HepG2 (cell line): Measurements from ENCODE around the gene HDAC4. TPM values are rescaled to one million over a fixed set of nuclear protein-coding genes. Genes with fewer than 3 reads are reported as not detected.

Experiments used
- ATAC-seq: fragments of 200-7000 bp; cut with Tn5 transposase; 3 replicates; pipeline ENCODE4 v1.9.1; 2020; ENCODE audit warnings: mild to moderate bottlenecking, moderate library complexity
- BruUV-seq: library from RNA; stranded (reverse); fragments of 400-500 nt; replicated peaks from 2 replicates; lab custom pipeline; 2021; lab: Mats Ljungman, UMichigan
- CTCF ChIA-PET: fragments of 300-600 bp; formaldehyde crosslinking; extraction: SDS; loops from one replicate; lab custom pipeline; 2021; ENCODE audit warnings: low total read pairs, inconsistent platforms, low intra/inter-chr PET ratio; lab: Yijun Ruan, JAX
- POLR2A ChIA-PET: fragments of 350-600 bp; sonication (Branson Sonifier 250); formaldehyde crosslinking; loops from one replicate; lab custom pipeline; 2020; ENCODE audit warnings: antibody characterized with exemption, inconsistent platforms; lab: Yijun Ruan, JAX
- DNase-seq: peaks from one replicate; pipeline ENCODE4 v3.0.0-alpha.2; 2015; ENCODE audit warnings: low spot score
- FAIRE-seq: peaks from 3 replicates; lab custom pipeline; 2011; peaks lifted over from hg19 to GRCh38; lab: Jason Lieb, UNC
- H2AFZ ChIP-seq: one replicate; pipeline ENCODE4 v1.6.1; 2011; ENCODE audit warnings: low read length, inconsistent platforms
- H3K27ac ChIP-seq: fragments of 300-600 bp; 3 replicates; pipeline ENCODE4 v1.8.0; 2011; ENCODE audit warnings: mixed run types, mild to moderate bottlenecking, mixed read lengths, low read length, inconsistent platforms; ENCODE audit not compliant: insufficient read depth; ENCODE audit errors: extremely low read length
- H3K27me3 ChIP-seq, 2 experiments: fragments of 200-600 bp in 1 of 2; 2 replicates in 1 of 2; 3 replicates in 1 of 2; pipeline versions ENCODE4 v1.6.0 to v1.8.0; 2011; ENCODE audit warnings: low read length in 2 of 2, mild to moderate bottlenecking in 2 of 2, moderate library complexity in 2 of 2, inconsistent platforms in 1 of 2; ENCODE audit not compliant: insufficient read depth in 2 of 2, control insufficient read depth in 1 of 2
- H3K36me3 ChIP-seq, 2 experiments: fragments of 200-600 bp in 1 of 2; replicated peaks in 1 of 2; 2 replicates in 1 of 2; 3 replicates in 1 of 2; pipeline versions ENCODE4 v1.5.1 to v1.8.0; 2011; ENCODE audit warnings: low read length in 2 of 2, inconsistent platforms in 1 of 2; ENCODE audit not compliant: insufficient read depth in 2 of 2, control insufficient read depth in 1 of 2
- H3K4me1 ChIP-seq: 2 replicates; pipeline ENCODE4 v1.5.1; 2012; ENCODE audit warnings: low read length, inconsistent platforms; ENCODE audit not compliant: insufficient read depth
- H3K4me2 ChIP-seq: 2 replicates; pipeline ENCODE4 v1.6.0; 2011; ENCODE audit warnings: low read depth, low read length, inconsistent platforms
- H3K4me3 ChIP-seq, 3 experiments: fragments of 200-600 bp in 1 of 3; sonication (generic), shearing (Covaris generic) in 1 of 3; replicated peaks in 1 of 3; 2 replicates each; pipeline ENCODE4 v1.5.1; 2011 to 2016; ENCODE audit warnings: low read length in 3 of 3, inconsistent platforms in 2 of 3, low read depth in 2 of 3, mild to moderate bottlenecking in 2 of 3, control low read depth in 1 of 3, mixed read lengths in 1 of 3; ENCODE audit not compliant: insufficient read depth in 1 of 3
- H3K79me2 ChIP-seq: one replicate; pipeline ENCODE4 v1.6.1; 2011; ENCODE audit warnings: low read length, inconsistent platforms; ENCODE audit not compliant: insufficient read depth
- H3K9ac ChIP-seq: 2 replicates; pipeline ENCODE4 v1.6.0; 2011; ENCODE audit warnings: mild to moderate bottlenecking, low read depth, low read length, inconsistent platforms; ENCODE audit not compliant: insufficient read depth
- H3K9me3 ChIP-seq: 2 replicates; pipeline ENCODE4 v1.5.1; 2012; ENCODE audit warnings: mild to moderate bottlenecking, low read length
- H4K20me1 ChIP-seq: 2 replicates; pipeline ENCODE4 v1.6.0; 2011; ENCODE audit warnings: inconsistent platforms, mild to moderate bottlenecking, low read length, moderate library complexity; ENCODE audit not compliant: insufficient read depth
- DRAP1 ChIP-seq: IDR thresholded peaks from 2 replicates; pipeline ENCODE4 v1.6.1; 2016; ENCODE audit warnings: missing genetic modification reagents, missing compliant biosample characterization
- GRHL1 ChIP-seq: sonication (generic); formaldehyde crosslinking; conservative IDR thresholded peaks from 2 replicates; pipeline ENCODE4 v1.8.0; 2022; ENCODE audit warnings: missing genetic modification reagents
- KDM2A ChIP-seq: sonication (generic); formaldehyde crosslinking; IDR thresholded peaks from 2 replicates; pipeline ENCODE4 v1.4.0; 2020; ENCODE audit warnings: low read depth, missing genetic modification reagents, borderline replicate concordance
- PHB2 ChIP-seq: fragments of 450-650 bp; IDR thresholded peaks from 2 replicates; pipeline ENCODE4 v1.6.1; 2018; ENCODE audit not compliant: partially characterized antibody
- TFDP2 ChIP-seq: sonication (generic); formaldehyde crosslinking; IDR thresholded peaks from 2 replicates; pipeline ENCODE4 v1.4.0; 2020; ENCODE audit warnings: missing genetic modification reagents
- TSC22D2 ChIP-seq: sonication (generic); formaldehyde crosslinking; IDR thresholded peaks from 2 replicates; pipeline ENCODE4 v1.5.1; 2020; ENCODE audit warnings: missing genetic modification reagents, mild to moderate bottlenecking, borderline replicate concordance
- ZBTB2 ChIP-seq: sonication (generic); formaldehyde crosslinking; IDR thresholded peaks from 2 replicates; pipeline ENCODE4 v1.8.0; 2022; ENCODE audit warnings: low read depth, missing genetic modification reagents
- ZNF335 ChIP-seq: sonication (generic); formaldehyde crosslinking; IDR thresholded peaks from 2 replicates; pipeline ENCODE4 v1.4.0; 2020; ENCODE audit warnings: missing genetic modification reagents
- ZNF574 ChIP-seq: sonication (generic); formaldehyde crosslinking; IDR thresholded peaks from 2 replicates; pipeline ENCODE4 v1.4.0; 2020; ENCODE audit warnings: missing genetic modification reagents
- WGBS: methylation state at CpG from one replicate; pipeline ENCODE4 v1.1.6; 2017; ENCODE audit warnings: low lambda C conversion rate; 5-methylcytosine and 5-hydroxymethylcytosine counted together
- in situ Hi-C: cut with HindIII; loops from 2 replicates; pipeline ENCODE4 v1.10.0; 2017; ENCODE audit warnings: low pct_unique_long_range_greater_than_20kb; ENCODE audit not compliant: extremely low pct_ligation_motif_present
- intact Hi-C: fragments of 100-400 bp; cut with micrococcal nuclease; formaldehyde crosslinking; loops from one replicate; pipeline ENCODE4 v1.10.0; 2022; ENCODE audit not compliant: unreplicated experiment
- polyA plus RNA-seq, 8 experiments: library from polyadenylated mRNA; depleted of rRNA in 3 of 8; stranded (reverse) in 7 of 8; unstranded in 1 of 8; fragments of >200 nt; fragmentation: Illumina TruSeq in 4 of 8; extraction: Trizol in 4 of 8; gene quantifications; 2 replicates each; pipeline versions ENCODE4 v1.2.1 to v1.2.3, GENCODE V29; 2011 to 2016; ENCODE audit warnings: low read depth in 4 of 8, missing spikeins in 1 of 8, mixed read lengths in 1 of 8; ENCODE audit not compliant: insufficient read depth in 1 of 8
- total RNA-seq, 5 experiments: library from RNA; depleted of rRNA; stranded (reverse); fragments of >200 nt; fragmentation: Illumina TruSeq; extraction: Trizol; gene quantifications; 2 replicates each; pipeline ENCODE4 v1.2.3, GENCODE V29; 2016; ENCODE audit warnings: low read depth in 1 of 5

HDAC4 gene
- total and polyA plus RNA-seq, 2 of the 13 experiments (the other 11 are each of a cell fraction or from before 2014, with no cell fraction given), result 10.1 to 11.5 TPM

GRCh38 chr2:239293775-239294430 lies 106.9 kb downstream of the HDAC4 start:
- H3K27me3 ChIP-seq, result no peaks in the 10 kb centered on the region
- FAIRE-seq (no peak), ATAC-seq (no peak), DNase-seq (no peak)
- H3K9ac ChIP-seq, result no peak overlapping the region
- intact Hi-C loops (loop anchor here (10.0 kb wide), 1 partner anchor 111 kb away; the partner anchor contains the start of gene HDAC4), in situ Hi-C loops (no loop called here)
- WGBS, result 95% methylated on average over 14 of the region's 15 CpGs
- no peak overlapping the region for H2AFZ ChIP-seq
- H3K36me3 ChIP-seq, result no peaks in the 10 kb centered on the region
- no peaks in the 10 kb centered on the region for H3K9me3 ChIP-seq
- H3K4me2 ChIP-seq, result no peak overlapping the region
- POLR2A ChIA-PET, result no interaction called here
- BruUV-seq, result no TSS peak
- peaks cover 67% of the 10 kb centered on the region for H4K20me1 ChIP-seq
- no peak overlapping the region for H3K27ac ChIP-seq
- H3K4me1 ChIP-seq, result peaks cover 57% of the 10 kb centered on the region
- no peak overlapping the region for H3K4me3 ChIP-seq
- H3K79me2 ChIP-seq, result peaks cover 57% of the 10 kb centered on the region
- TF ChIP-seq GRHL1 (CRISPR knock-in tag) (no peak), ZNF574 (CRISPR knock-in tag) (no peak), KDM2A (CRISPR knock-in tag) (no peak), ZBTB2 (CRISPR knock-in tag) (no peak), DRAP1 (no peak), TSC22D2 (CRISPR knock-in tag) (no peak), TFDP2 (CRISPR knock-in tag) (no peak), ZNF335 (CRISPR knock-in tag) (no peak), PHB2 (no peak)
- CTCF ChIA-PET, result no interaction called here
